Breast epithelium (tissue), 3 donors: ENCODE measurements around the gene SV2C.

Experiments used
- CTCF ChIP-seq, 3 donors: fragments of 450-650 bp; IDR thresholded peaks; one replicate each; pipeline ENCODE4 v1.5.1; 2016 to 2017; ENCODE audit warnings: antibody characterized with exemption in 3 of 3, mild to moderate bottlenecking in 3 of 3, moderate library complexity in 3 of 3
- POLR2A ChIP-seq: fragments of 450-650 bp; IDR thresholded peaks from one replicate; pipeline ENCODE4 v1.6.1; 2016; ENCODE audit warnings: antibody characterized with exemption, mild to moderate bottlenecking, moderate library complexity

GRCh38 chr5:76062502-76063041 is 20.6 kb upstream of the SV2C start:
- no peak for TF ChIP-seq CTCF (IDR thresholded peaks at IDR 0.05)
- TF ChIP-seq POLR2A, result no peak
